ENCODE measurements around the gene LMBR1L. TPM values are rescaled to one million over a fixed set of nuclear protein-coding genes. Genes with fewer than 3 reads are reported as not detected.

The LMBR1L gene
- total and polyA plus RNA-seq, 2 of the 8 experiments (the other 6 are each of a cell fraction or from before 2014, with no cell fraction given): 36.6 to 49.6 TPM

- Histone ChIP-seq H3K27me3 (replicated peaks in 1 of 4; ENCODE audit: control insufficient read depth in 3 of 4, extremely low read depth in 1 of 4, insufficient read depth in 3 of 4, low read length in 3 of 4) (no peaks in the 10 kb centered on the region), H3K79me2 (ENCODE audit: control insufficient read depth in 1 of 2, insufficient read depth in 2 of 2, low read length in 2 of 2) (peaks cover 0 to 20% of the 10 kb centered on the region in 2 experiments; a peak in 2 of 4 replicates), H2BK12ac (ENCODE audit: low read depth, low read length) (no peak overlapping the region), H2BK5ac (ENCODE audit: low read depth, low read length) (no peak overlapping the region), H4K91ac (replicated peaks; ENCODE audit: insufficient read length, low read length) (no peak overlapping the region), H3K14ac (ENCODE audit: insufficient read length) (no peak overlapping the region), H3K27ac (ENCODE audit: low read depth, low read length) (no peak overlapping the region), H3K4me3 (ENCODE audit: extremely low read depth in 1 of 4, insufficient read depth in 2 of 4, low read depth in 3 of 4, low read length in 4 of 4) (no peak overlapping the region), H4K5ac (ENCODE audit: insufficient read length, low read depth, low read length) (no peak overlapping the region), H3K23ac (ENCODE audit: insufficient read length) (no peak overlapping the region), H3K4me2 (ENCODE audit: insufficient read depth in 1 of 2, low read depth in 2 of 2, low read length in 2 of 2) (no peak overlapping the region), H3K4ac (replicated peaks; ENCODE audit: insufficient read length, low read depth, low read length) (no peak overlapping the region), H2AK5ac (ENCODE audit: low read depth, low read length) (no peak overlapping the region), H3K56ac (replicated peaks; ENCODE audit: insufficient read length, low read depth, low read length) (no peak overlapping the region), H2BK120ac (replicated peaks; ENCODE audit: low read depth, low read length) (no peak overlapping the region), H2BK20ac (ENCODE audit: low read length) (no peak overlapping the region), H3K4me1 (replicated peaks in 1 of 4; ENCODE audit: control insufficient read depth in 3 of 4, insufficient read depth in 4 of 4, low read length in 3 of 4) (peaks cover 0 to 7% (median 2%) of the 10 kb centered on the region in 4 experiments; a peak in 4 of 7 replicates), H3K79me1 (ENCODE audit: low read depth, low read length) (peaks cover 14% of the 10 kb centered on the region; the same call in 1 of the 2 replicates), H4K20me1 (replicated peaks in 1 of 2; ENCODE audit: control insufficient read depth in 1 of 2, insufficient read depth in 2 of 2, low read length in 2 of 2) (peaks cover 3 to 20% of the 10 kb centered on the region in 2 experiments), H3K9me3 (ENCODE audit: insufficient read depth in 2 of 2, low read depth in 1 of 2, low read length in 1 of 2) (no peaks in the 10 kb centered on the region), H3K23me2 (ENCODE audit: low read depth, low read length) (peaks cover 4% of the 10 kb centered on the region; the same call in 1 of the 2 replicates), H3K9ac (replicated peaks in 1 of 4; ENCODE audit: extremely low read depth in 1 of 4, low read depth in 3 of 4, low read length in 3 of 4) (no peak overlapping the region), H3K18ac (ENCODE audit: extremely low read depth, low read length) (no peak overlapping the region), H2AFZ (ENCODE audit: low read length) (no peak overlapping the region), H3K36me3 (ENCODE audit: control insufficient read depth in 2 of 4, insufficient read depth in 4 of 4, low read length in 3 of 4) (peaks cover 8 to 23% (median 15%) of the 10 kb centered on the region in 4 experiments; a peak in 7 of 8 replicates), H4K8ac (ENCODE audit: extremely low read depth, insufficient read depth, low read length) (no peak overlapping the region), H2BK15ac (ENCODE audit: low read length) (no peak overlapping the region)
- TF ChIP-seq CHD1 (IDR thresholded peaks at IDR 0.05; ENCODE audit: low read depth, low read length) (no peak), FOSL1 (IDR thresholded peaks at IDR 0.05; ENCODE audit: insufficient read depth, low read depth, low read length) (no peak), NANOG (IDR thresholded peaks at IDR 0.05; ENCODE audit: insufficient read depth, low read depth, low read length, poor library complexity, severe bottlenecking) (no peak), TCF12 (IDR thresholded peaks at IDR 0.05; ENCODE audit: low read depth, low read length) (no peak), ATF3 (IDR thresholded peaks at IDR 0.05; ENCODE audit: insufficient read depth, low read depth, low read length) (no peak), SP4 (IDR thresholded peaks at IDR 0.05; ENCODE audit: low read length) (no peak), BRCA1 (IDR thresholded peaks at IDR 0.05; ENCODE audit: low read depth, low read length) (no peak), SRF (IDR thresholded peaks at IDR 0.05; ENCODE audit: low read depth, low read length) (no peak)
- DNase-seq (ENCODE audit: low read depth in 1 of 2, low spot score in 2 of 2) (no peak), FAIRE-seq (no peak)
- ChIA-PET CTCF (ENCODE audit: partially characterized antibody) (interaction anchor here (0.6 to 16.2 kb wide), 12 partner anchors 10 to 183 kb away, joined by 3 to 235 read pairs (median 4); partner anchors contain the start of gene DHH), POLR2A (ENCODE audit: partially characterized antibody) (interaction anchor here (1.0 to 4.5 kb wide), 7 partner anchors 9 to 159 kb away, joined by 3 to 39 read pairs (median 5); partner anchors contain the start of genes DHH and TUBA1B)
- 82% methylated on average over 9 of the region's 9 CpGs; no CpG with 5 or more reads in 1 of the 2 experiments for WGBS, 2 experiments (ENCODE audit: extremely low coverage in 1 of 2, insufficient coverage in 1 of 2, insufficient read length in 1 of 2, insufficient replicate concordance in 2 of 2, low coverage in 1 of 2, low lambda C conversion rate in 2 of 2, missing lambda C conversion rate in 1 of 2)
These were observed 5.1 kb downstream of the LMBR1L start for GRCh38 chr12:49105504-49106084.

All from H1 (cell line).